ENCODE measurements around the gene SIMC1. TPM values are rescaled to one million over a fixed set of nuclear protein-coding genes. Genes with fewer than 3 reads are reported as not detected.

SIMC1 gene
- total RNA-seq, 6 experiments from 2014 or later, result 11.1 to 14.2 (median 13.0) TPM

DNA sequence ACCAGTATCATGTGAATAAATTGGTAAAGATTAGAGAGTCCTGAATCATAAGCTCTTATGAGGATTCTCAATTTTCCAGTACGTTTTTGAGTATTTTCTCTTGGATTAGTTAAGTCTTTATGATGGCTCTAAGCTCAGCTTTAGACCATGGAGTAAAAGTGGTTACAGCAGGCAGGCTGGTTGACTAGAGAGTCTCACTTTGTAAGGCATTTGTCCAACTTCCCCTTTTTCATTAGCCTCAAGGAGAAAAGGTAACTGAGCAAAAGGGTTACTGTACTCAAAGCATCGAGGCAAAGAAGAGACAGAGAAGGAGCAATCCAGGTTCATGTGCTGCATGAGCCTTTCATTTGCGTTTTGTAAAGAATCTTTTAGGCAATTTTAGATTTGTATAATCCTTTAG lies 141.7 kb downstream of the SIMC1 start:
- no peaks in the 10 kb centered on the region for H3K4me1 Mint-ChIP-seq (ENCODE audit: low read depth)
- no peak for DNase-seq
- H3K27me3 Mint-ChIP-seq (ENCODE audit: insufficient read depth), result no peaks in the 10 kb centered on the region; the same call in 1 of the 2 replicates
- H3K36me3 Mint-ChIP-seq (ENCODE audit: low read depth), result peaks cover 18% of the 10 kb centered on the region
- no peak overlapping the region for H3K4me3 Mint-ChIP-seq
- TF ChIP-seq, protein P1, sequence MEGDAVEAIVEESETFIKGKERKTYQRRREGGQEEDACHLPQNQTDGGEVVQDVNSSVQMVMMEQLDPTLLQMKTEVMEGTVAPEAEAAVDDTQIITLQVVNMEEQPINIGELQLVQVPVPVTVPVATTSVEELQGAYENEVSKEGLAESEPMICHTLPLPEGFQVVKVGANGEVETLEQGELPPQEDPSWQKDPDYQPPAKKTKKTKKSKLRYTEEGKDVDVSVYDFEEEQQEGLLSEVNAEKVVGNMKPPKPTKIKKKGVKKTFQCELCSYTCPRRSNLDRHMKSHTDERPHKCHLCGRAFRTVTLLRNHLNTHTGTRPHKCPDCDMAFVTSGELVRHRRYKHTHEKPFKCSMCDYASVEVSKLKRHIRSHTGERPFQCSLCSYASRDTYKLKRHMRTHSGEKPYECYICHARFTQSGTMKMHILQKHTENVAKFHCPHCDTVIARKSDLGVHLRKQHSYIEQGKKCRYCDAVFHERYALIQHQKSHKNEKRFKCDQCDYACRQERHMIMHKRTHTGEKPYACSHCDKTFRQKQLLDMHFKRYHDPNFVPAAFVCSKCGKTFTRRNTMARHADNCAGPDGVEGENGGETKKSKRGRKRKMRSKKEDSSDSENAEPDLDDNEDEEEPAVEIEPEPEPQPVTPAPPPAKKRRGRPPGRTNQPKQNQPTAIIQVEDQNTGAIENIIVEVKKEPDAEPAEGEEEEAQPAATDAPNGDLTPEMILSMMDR (IDR thresholded peaks at IDR 0.05), result no peak
- H3K27ac Mint-ChIP-seq, result no peak overlapping the region
- no peaks in the 10 kb centered on the region for H3K9me3 Mint-ChIP-seq

DNA sequence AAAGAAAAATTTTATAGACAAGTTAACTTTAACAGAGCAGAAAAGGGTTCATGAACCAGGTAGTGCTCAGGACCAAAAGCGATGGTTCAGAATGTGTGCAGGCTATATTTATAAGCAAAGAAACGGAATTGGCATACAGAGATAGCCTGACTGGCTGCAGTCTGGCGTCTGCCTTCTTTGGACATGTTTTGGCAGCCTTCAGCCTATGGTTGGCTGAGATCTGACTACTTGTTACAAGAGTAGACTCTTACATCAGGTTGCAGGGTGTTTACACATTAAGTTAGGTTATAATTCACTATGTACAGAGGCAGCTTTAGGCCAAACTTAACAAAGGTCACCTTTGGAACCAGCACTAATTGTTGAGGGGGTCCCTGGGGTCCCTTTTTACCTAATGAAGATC lies 143.2 kb downstream of the SIMC1 start:
- peaks cover 11% of the 10 kb centered on the region for H3K4me1 Mint-ChIP-seq (ENCODE audit: low read depth)
- H3K4me3 Mint-ChIP-seq, result no peak overlapping the region
- DNase-seq, result no peak
- no peaks in the 10 kb centered on the region for H3K9me3 Mint-ChIP-seq
- peaks cover 20% of the 10 kb centered on the region for H3K36me3 Mint-ChIP-seq (ENCODE audit: low read depth)
- H3K27ac Mint-ChIP-seq, result no peak overlapping the region
- TF ChIP-seq, protein P1 (IDR thresholded peaks at IDR 0.05), result no peak
- no peaks in the 10 kb centered on the region; the same call in none of the 2 replicates for H3K27me3 Mint-ChIP-seq (ENCODE audit: insufficient read depth)

DNA sequence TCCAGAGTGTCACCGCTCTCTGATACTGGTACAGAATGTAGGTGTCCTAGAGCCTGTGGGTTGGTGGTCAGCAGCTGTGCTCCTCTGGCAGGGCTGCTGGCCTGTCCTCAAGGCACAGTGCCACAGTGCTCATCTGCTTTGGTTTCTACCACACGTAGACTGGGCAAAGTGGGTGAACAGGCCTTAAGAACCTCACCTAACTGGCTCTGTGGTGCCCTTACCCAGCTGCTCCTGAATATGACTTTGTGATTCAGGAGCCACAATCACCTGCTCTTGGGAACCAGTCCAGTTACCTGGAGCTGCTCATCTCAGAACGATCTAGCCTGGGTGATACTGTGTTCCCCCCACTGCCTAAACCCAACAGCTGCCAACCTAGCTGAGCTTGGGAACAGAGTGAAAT lies 143.8 kb downstream of the SIMC1 start:
- Mint-ChIP-seq H3K36me3 (ENCODE audit: low read depth) (peaks cover 25% of the 10 kb centered on the region), H3K9me3 (no peaks in the 10 kb centered on the region), H3K27ac (no peak overlapping the region), H3K27me3 (ENCODE audit: insufficient read depth) (no peaks in the 10 kb centered on the region; the same call in none of the 2 replicates), H3K4me3 (no peak overlapping the region), H3K4me1 (ENCODE audit: low read depth) (peaks cover 16% of the 10 kb centered on the region)
- TF ChIP-seq, protein P1 (IDR thresholded peaks at IDR 0.05), result no peak
- no peak for DNase-seq

DNA sequence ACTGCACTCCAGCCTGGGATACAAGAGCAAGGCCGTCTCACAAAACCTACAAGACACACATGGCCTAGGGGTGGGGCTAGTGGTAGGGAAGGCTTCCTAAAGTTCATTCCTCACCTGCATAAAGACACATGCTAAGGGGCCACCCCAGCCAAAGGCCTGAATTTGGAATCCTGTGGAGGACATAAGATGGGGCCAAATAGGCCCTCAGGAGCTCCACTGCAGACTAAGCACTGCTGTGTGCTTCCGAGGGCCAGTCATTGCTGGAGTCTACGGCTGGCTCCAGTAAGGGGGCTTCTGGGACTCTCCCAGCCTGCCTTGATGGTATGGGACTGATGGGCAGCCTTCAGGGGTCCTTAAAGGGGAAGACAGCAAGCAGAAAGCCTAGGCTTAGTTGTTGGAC lies 144.5 kb downstream of the SIMC1 start:
- TF ChIP-seq, protein P1 (IDR thresholded peaks at IDR 0.05), result no peak
- Mint-ChIP-seq H3K27me3 (ENCODE audit: insufficient read depth) (no peaks in the 10 kb centered on the region; the same call in none of the 2 replicates), H3K4me1 (ENCODE audit: low read depth) (peaks cover 22% of the 10 kb centered on the region), H3K9me3 (no peaks in the 10 kb centered on the region), H3K4me3 (no peak overlapping the region), H3K27ac (no peak overlapping the region), H3K36me3 (ENCODE audit: low read depth) (peaks cover 33% of the 10 kb centered on the region)
- no peak for DNase-seq

DNA sequence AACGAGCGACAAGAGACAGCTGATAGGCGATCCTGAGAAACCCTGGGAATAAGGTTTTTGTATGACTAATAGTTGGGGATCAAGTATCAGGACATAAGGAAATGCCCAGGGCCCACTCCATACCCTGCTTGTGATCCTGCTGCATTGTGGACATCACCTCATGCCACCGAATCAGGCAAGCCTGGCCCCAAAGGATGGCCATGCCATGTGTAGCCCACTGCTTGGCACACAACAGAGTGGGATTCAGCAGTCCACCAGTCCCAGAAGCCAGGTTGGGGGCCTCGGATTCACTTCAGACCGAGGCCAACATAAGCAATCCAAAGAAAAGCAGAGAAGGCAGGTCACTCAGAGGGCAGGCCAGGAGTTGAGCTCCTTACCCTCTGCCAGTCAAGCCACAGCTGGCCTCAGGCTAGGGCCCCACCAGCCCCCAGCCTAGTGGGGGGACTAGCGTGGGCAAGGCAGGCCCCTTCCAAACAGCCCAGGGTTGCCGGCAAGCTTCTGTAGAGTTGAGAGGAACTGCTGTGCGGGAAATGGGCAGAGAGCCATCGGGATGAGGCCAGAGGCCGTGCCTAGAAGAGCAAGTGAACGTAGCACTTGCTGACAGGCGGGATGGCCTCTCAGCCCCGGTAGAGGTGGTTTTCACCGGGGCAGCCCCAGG lies 145.2 kb downstream of the SIMC1 start:
- H3K27ac Mint-ChIP-seq, result no peak overlapping the region
- H3K36me3 Mint-ChIP-seq (ENCODE audit: low read depth), result peaks cover 36% of the 10 kb centered on the region
- DNase-seq, result no peak
- TF ChIP-seq, protein P1 (IDR thresholded peaks at IDR 0.05), result no peak
- no peaks in the 10 kb centered on the region; the same call in none of the 2 replicates for H3K27me3 Mint-ChIP-seq (ENCODE audit: insufficient read depth)
- H3K4me3 Mint-ChIP-seq, result no peak overlapping the region
- H3K9me3 Mint-ChIP-seq, result no peaks in the 10 kb centered on the region
- H3K4me1 Mint-ChIP-seq (ENCODE audit: low read depth), result peaks cover 22% of the 10 kb centered on the region

Measured in HFFc6 (cell line).